Measurements from ENCODE around the gene FANCC.

- TF ChIP-seq, protein P1, sequence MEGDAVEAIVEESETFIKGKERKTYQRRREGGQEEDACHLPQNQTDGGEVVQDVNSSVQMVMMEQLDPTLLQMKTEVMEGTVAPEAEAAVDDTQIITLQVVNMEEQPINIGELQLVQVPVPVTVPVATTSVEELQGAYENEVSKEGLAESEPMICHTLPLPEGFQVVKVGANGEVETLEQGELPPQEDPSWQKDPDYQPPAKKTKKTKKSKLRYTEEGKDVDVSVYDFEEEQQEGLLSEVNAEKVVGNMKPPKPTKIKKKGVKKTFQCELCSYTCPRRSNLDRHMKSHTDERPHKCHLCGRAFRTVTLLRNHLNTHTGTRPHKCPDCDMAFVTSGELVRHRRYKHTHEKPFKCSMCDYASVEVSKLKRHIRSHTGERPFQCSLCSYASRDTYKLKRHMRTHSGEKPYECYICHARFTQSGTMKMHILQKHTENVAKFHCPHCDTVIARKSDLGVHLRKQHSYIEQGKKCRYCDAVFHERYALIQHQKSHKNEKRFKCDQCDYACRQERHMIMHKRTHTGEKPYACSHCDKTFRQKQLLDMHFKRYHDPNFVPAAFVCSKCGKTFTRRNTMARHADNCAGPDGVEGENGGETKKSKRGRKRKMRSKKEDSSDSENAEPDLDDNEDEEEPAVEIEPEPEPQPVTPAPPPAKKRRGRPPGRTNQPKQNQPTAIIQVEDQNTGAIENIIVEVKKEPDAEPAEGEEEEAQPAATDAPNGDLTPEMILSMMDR (IDR thresholded peaks at IDR 0.05) = no peak
- TF ChIP-seq POLR2AphosphoS5 (IDR thresholded peaks at IDR 0.05) = no peak
These were observed 233.1 kb downstream of the FANCC start for GRCh38 chr9:95084254-95084934.
